K562 (cell line): Measurements from ENCODE around the gene SRRT. TPM values are rescaled to one million over a fixed set of nuclear protein-coding genes. Genes with fewer than 3 reads are reported as not detected.

Source experiments
- BCOR ChIP-seq: fragments of 450-650 bp; IDR thresholded peaks from 2 replicates; pipeline ENCODE4 v1.6.1; 2016
- BRF2 ChIP-seq: IDR thresholded peaks from 3 replicates; pipeline ENCODE4 v1.6.1; 2011; ENCODE audit warnings: borderline replicate concordance, mild to moderate bottlenecking; ENCODE audit not compliant: insufficient read length, insufficient read depth
- CTCF ChIP-seq, 3 experiments: IDR thresholded peaks in 2 of 3; conservative IDR thresholded peaks in 1 of 3; 2 replicates each; pipeline ENCODE4 v1.5.1; 2011 to 2012; ENCODE audit warnings: low read length in 3 of 3, mild to moderate bottlenecking in 3 of 3, control low read depth in 2 of 3, improper control_type of control experiment in 1 of 3, inconsistent platforms in 1 of 3, low read depth in 1 of 3, mixed read lengths in 1 of 3, moderate library complexity in 1 of 3; ENCODE audit not compliant: insufficient read depth in 2 of 3
- CUX1 ChIP-seq: fragments of 200-800 bp; sonication (Bioruptor generic); IDR thresholded peaks from 2 replicates; pipeline ENCODE4 v1.6.1; 2016; ENCODE audit warnings: missing genetic modification characterization, missing compliant biosample characterization
- EP400 ChIP-seq: fragments of 450-650 bp; IDR thresholded peaks from 2 replicates; pipeline ENCODE4 v1.6.1; 2017; ENCODE audit warnings: antibody characterized with exemption, mild to moderate bottlenecking, moderate library complexity
- NCOA1 ChIP-seq: fragments of 450-650 bp; IDR thresholded peaks from 2 replicates; pipeline ENCODE4 v1.6.1; 2016; ENCODE audit warnings: low read depth
- NFE2 ChIP-seq: IDR thresholded peaks from 2 replicates; pipeline ENCODE4 v1.6.1; 2014; ENCODE audit warnings: antibody characterized with exemption, low read depth
- RAD51 ChIP-seq: fragments of 450-650 bp; IDR thresholded peaks from 2 replicates; pipeline ENCODE4 v1.7.1; 2016; ENCODE audit warnings: low read depth, mild to moderate bottlenecking, borderline replicate concordance
- RBM34 ChIP-seq: fragments of 200-400 bp; formaldehyde crosslinking; IDR thresholded peaks from 2 replicates; pipeline ENCODE4 v1.6.1; 2018; ENCODE audit warnings: low read length, borderline replicate concordance; ENCODE audit not compliant: insufficient read depth
- RHOXF2B ChIP-seq: fragments of 250-450 bp; sonication (Bioruptor Pico); conservative IDR thresholded peaks from 2 replicates; pipeline ENCODE4 v1.5.1; 2021
- SMARCC2 ChIP-seq: fragments of 450-650 bp; IDR thresholded peaks from 2 replicates; pipeline ENCODE4 v1.6.1; 2017; ENCODE audit warnings: antibody characterized with exemption, moderate library complexity, mild to moderate bottlenecking, low read depth
- THAP12 ChIP-seq: fragments of 250-450 bp; sonication (Bioruptor Pico); IDR thresholded peaks from 2 replicates; pipeline ENCODE4 v1.9.0; 2021; ENCODE audit warnings: mild to moderate bottlenecking, inconsistent platforms
- THRA ChIP-seq: fragments of 450-650 bp; IDR thresholded peaks from 2 replicates; pipeline ENCODE4 v1.6.1; 2017; ENCODE audit warnings: mild to moderate bottlenecking, moderate library complexity
- ZNF764 ChIP-seq: fragments of 250-450 bp; sonication (Bioruptor Pico); IDR thresholded peaks from 2 replicates; pipeline ENCODE4 v1.4.0; 2020; ENCODE audit warnings: low read depth, mild to moderate bottlenecking, moderate library complexity
- ZNF766 ChIP-seq: fragments of 200-800 bp; sonication (Bioruptor generic); conservative IDR thresholded peaks from 2 replicates; pipeline ENCODE4 v1.6.1; 2016; ENCODE audit warnings: missing genetic modification characterization, missing compliant biosample characterization
- polyA plus RNA-seq, 8 experiments: library from polyadenylated mRNA; depleted of rRNA in 4 of 8; stranded (reverse) in 5 of 8; unstranded in 3 of 8; fragments of >200 nt; fragmentation: Nextera tagmentation in 2 of 8; fragmentation: Illumina TruSeq in 1 of 8; extraction: Ambion mirVana in 2 of 8; extraction: Trizol in 1 of 8; gene quantifications; 2 replicates each; pipeline versions ENCODE4 v1.2.1 to v1.2.3, GENCODE V29; 2011 to 2014; ENCODE audit warnings: inconsistent platforms in 1 of 8, missing spikeins in 1 of 8
- total RNA-seq, 7 experiments: library from RNA; depleted of rRNA in 6 of 7; stranded (reverse); fragments of >200 nt in 6 of 7; fragmentation: Illumina TruSeq in 2 of 7; extraction: Trizol in 2 of 7; gene quantifications; 2 replicates each; pipeline versions ENCODE4 v1.2.1 to v1.2.3, GENCODE V29; 2011 to 2021; ENCODE audit warnings: low replicate concordance in 1 of 7

The SRRT gene
- total and polyA plus RNA-seq, 9 of the 15 experiments (the other 6 are each of a cell fraction or from before 2014, with no cell fraction given): 10.3 to 263 (median 84.4) TPM

GRCh38 chr7:100852048-100852872 lies 22.6 kb upstream of the SRRT start, which contains the start of gene SLC12A9 (continued):
- TF ChIP-seq NCOA1: 0 out of 2 replicates have a peak, but pooled peaks have one; percentile 22
- no peak for TF ChIP-seq THRA
- peak; percentile 93 for TF ChIP-seq EP400
- TF ChIP-seq RBM34: no peak; the same call in 1 of the 2 replicates
- TF ChIP-seq RHOXF2B: no peak
- peak; percentile 96 to 99 (median 96) for TF ChIP-seq CTCF (IDR thresholded peaks at IDR 0.05 in 2 of 3, conservative IDR thresholded peaks at IDR 0.05 in 1 of 3; ENCODE audit: insufficient read depth in 2 of 3, low read depth in 1 of 3, low read length in 3 of 3)
- no peak for TF ChIP-seq ZNF766
- TF ChIP-seq THAP12: no peak
- no peak for TF ChIP-seq ZNF764 (CRISPR knock-in tag)
- no peak for TF ChIP-seq NFE2
- no peak for TF ChIP-seq SMARCC2
- TF ChIP-seq CUX1: no peak
- no peak for TF ChIP-seq BRF2
- 0 out of 2 replicates have a peak, but pooled peaks have one; percentile 27 for TF ChIP-seq RAD51
- TF ChIP-seq BCOR: no peak
